T1000 (cell line): Measurements from ENCODE around the gene PTPRF.
"Not testable (repeated sequence)": the region's sequence is repeated elsewhere in the genome, so short reads cannot be mapped to it uniquely, and the experiment has no call there.

Experiments used
- DNase-seq: peaks from one replicate; lab custom pipeline; 2025; ENCODE audit warnings: mixed read lengths; lab: John Stamatoyannopoulos, UW

PTPRF gene

GRCh38 chr1:43537423-43538142 is 6.9 kb downstream of the PTPRF start:
- no peak for DNase-seq

- no peak for DNase-seq
Observed at GRCh38 chr1:43538143-43538487, 7.4 kb downstream of the PTPRF start.

GRCh38 chr1:43538969-43539368 is 8.3 kb downstream of the PTPRF start:
- DNase-seq = no peak

GRCh38 chr1:43539726-43540434 is 9.2 kb downstream of the PTPRF start:
- no peak for DNase-seq

- DNase-seq = no peak
Observed at GRCh38 chr1:43540653-43541071, 10.0 kb downstream of the PTPRF start.

- DNase-seq = no peak
Observed at GRCh38 chr1:43541141-43541540, 10.5 kb downstream of the PTPRF start.

- no peak for DNase-seq
Observed at GRCh38 chr1:43541721-43542401, 11.2 kb downstream of the PTPRF start.

- no peak for DNase-seq
Observed at GRCh38 chr1:43542527-43543458, 12.1 kb downstream of the PTPRF start.

- DNase-seq = no peak
Observed at GRCh38 chr1:43543567-43543966, 12.9 kb downstream of the PTPRF start.

- no peak for DNase-seq
Observed at GRCh38 chr1:43545339-43545694, 14.6 kb downstream of the PTPRF start.

- DNase-seq = no peak
Observed at GRCh38 chr1:43545695-43546387, 15.2 kb downstream of the PTPRF start.

- DNase-seq = no peak
Observed at GRCh38 chr1:43546388-43547100, 15.9 kb downstream of the PTPRF start.

GRCh38 chr1:43547538-43548072 is 16.9 kb downstream of the PTPRF start:
- no peak for DNase-seq

GRCh38 chr1:43548285-43549271 is 17.9 kb downstream of the PTPRF start:
- DNase-seq = no peak

- DNase-seq = not testable (repeated sequence)
Observed at GRCh38 chr1:43549394-43549793, 18.7 kb downstream of the PTPRF start.

GRCh38 chr1:43549921-43550597 is 19.4 kb downstream of the PTPRF start:
- no peak for DNase-seq

GRCh38 chr1:43550598-43551246 is 20.0 kb downstream of the PTPRF start:
- DNase-seq = no peak

- DNase-seq = no peak
Observed at GRCh38 chr1:43551396-43551888, 20.8 kb downstream of the PTPRF start.
